ENCODE results near the gene C1orf21. TPM values are rescaled to one million over a fixed set of nuclear protein-coding genes. Genes with fewer than 3 reads are reported as not detected.

Gene C1orf21
- total RNA-seq, 2 experiments from 2014 or later: 8.5 to 9.6 TPM

DNA sequence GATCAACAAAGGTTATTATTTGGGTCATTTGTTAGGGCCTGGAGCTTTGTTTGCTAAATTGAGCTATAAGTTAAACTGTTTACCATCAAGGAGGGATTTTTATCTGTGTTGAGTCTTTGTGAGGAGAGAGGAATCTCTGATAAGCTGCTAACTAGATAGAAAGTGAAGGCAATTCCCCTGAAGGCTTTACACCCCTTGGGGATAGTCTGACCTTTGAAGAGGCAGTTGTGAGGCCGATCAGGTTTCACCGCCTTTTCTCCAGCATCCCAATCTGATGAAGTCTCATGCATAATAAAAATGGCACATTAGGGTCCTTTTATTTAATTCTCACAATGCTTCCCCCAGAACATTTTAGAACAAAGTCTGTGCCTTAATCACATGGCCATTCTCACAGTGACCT lies 21.8 kb downstream of the C1orf21 start:
- no peak for DNase-seq
- H3K36me3 Mint-ChIP-seq: no peaks in the 10 kb centered on the region
- no peaks in the 10 kb centered on the region for H3K4me1 Mint-ChIP-seq
- H3K27me3 Mint-ChIP-seq: peaks cover 5% of the 10 kb centered on the region
- H3K27ac Mint-ChIP-seq: no peak overlapping the region
- ATAC-seq: no peak
- CTCF ChIA-PET: no interaction called here
- H3K4me3 Mint-ChIP-seq: no peak overlapping the region
- H3K9me3 Mint-ChIP-seq (ENCODE audit: low read depth): no peaks in the 10 kb centered on the region

DNA sequence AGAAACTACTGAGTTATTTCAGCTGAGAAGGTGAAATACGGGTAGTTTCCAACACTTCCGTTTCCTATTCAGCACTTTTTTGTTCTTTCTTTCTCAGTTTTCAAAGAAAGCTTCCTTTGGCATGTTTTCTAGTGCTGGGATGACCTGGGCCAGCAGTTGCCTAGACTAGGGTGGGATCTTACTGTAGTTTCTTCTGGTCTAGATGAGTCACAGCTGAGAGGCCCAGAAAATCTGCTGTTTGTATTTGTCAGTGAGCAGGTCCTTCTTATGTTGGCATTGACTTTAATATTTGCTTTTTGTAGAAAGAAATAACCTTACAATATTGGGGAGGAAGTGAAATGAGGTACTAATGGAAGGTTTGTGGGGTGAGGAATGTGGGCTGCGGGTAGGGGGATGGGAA lies 22.2 kb downstream of the C1orf21 start:
- ATAC-seq (no peak), DNase-seq (no peak)
- Mint-ChIP-seq H3K4me1 (no peaks in the 10 kb centered on the region), H3K27ac (no peak overlapping the region), H3K36me3 (no peaks in the 10 kb centered on the region), H3K27me3 (peaks cover 5% of the 10 kb centered on the region), H3K4me3 (no peak overlapping the region), H3K9me3 (ENCODE audit: low read depth) (no peaks in the 10 kb centered on the region)
- CTCF ChIA-PET: no interaction called here

DNA sequence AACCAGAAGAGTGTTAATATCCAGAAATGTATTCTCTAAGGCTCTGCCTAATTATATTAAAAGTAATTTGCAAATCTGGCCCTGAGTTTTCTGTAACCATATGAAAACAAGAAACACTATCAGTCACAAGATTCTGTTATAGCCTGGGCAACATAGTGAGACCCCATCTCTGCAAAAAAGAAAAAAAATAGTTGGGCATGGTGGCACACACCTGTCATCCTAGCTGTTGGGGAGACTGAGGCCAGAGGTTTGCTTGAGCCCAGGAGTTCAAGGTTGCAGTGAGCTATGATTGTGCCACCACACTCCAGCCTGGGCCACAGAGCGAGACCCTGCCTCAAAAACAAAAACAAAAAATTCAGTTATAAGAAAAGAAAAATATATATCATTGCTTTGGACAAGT lies 25.6 kb downstream of the C1orf21 start:
- H3K27me3 Mint-ChIP-seq: peaks cover 13% of the 10 kb centered on the region
- no peaks in the 10 kb centered on the region for H3K9me3 Mint-ChIP-seq (ENCODE audit: low read depth)
- ATAC-seq (no peak), DNase-seq (no peak)
- no peaks in the 10 kb centered on the region for H3K36me3 Mint-ChIP-seq
- no peak overlapping the region for H3K4me3 Mint-ChIP-seq
- no peak overlapping the region for H3K27ac Mint-ChIP-seq
- CTCF ChIA-PET: no interaction called here
- H3K4me1 Mint-ChIP-seq: no peaks in the 10 kb centered on the region

GRCh38 chr1:184416481-184416880 lies 29.7 kb downstream of the C1orf21 start:
- Mint-ChIP-seq H3K27me3 (peaks cover 21% of the 10 kb centered on the region), H3K9me3 (ENCODE audit: low read depth) (no peaks in the 10 kb centered on the region), H3K4me3 (no peak overlapping the region), H3K4me1 (no peaks in the 10 kb centered on the region), H3K36me3 (peaks cover 1% of the 10 kb centered on the region), H3K27ac (no peak overlapping the region)
- no peak for ATAC-seq
- CTCF ChIA-PET: no interaction called here
- no peak for DNase-seq

DNA sequence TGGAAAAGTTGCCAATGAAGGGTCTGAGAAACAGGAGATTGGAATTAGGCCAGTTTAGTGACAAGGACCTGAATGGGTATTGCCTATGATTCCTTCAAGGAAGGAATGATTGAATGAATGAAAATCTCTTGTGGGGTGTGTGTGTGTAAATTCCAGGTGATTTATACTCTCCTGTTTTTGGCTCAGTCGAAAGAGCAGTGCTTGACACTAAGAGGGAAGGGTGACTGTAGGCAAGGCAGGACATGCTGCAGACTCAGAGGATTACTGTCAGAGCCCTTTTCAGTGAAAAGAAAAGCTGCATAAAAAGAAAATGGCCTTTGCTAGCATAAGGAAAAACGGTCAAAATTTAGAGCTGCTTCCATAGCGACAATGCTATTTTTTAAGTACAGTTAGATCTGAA lies 30.1 kb downstream of the C1orf21 start:
- peaks cover 21% of the 10 kb centered on the region for H3K27me3 Mint-ChIP-seq
- CTCF ChIA-PET: no interaction called here

DNA sequence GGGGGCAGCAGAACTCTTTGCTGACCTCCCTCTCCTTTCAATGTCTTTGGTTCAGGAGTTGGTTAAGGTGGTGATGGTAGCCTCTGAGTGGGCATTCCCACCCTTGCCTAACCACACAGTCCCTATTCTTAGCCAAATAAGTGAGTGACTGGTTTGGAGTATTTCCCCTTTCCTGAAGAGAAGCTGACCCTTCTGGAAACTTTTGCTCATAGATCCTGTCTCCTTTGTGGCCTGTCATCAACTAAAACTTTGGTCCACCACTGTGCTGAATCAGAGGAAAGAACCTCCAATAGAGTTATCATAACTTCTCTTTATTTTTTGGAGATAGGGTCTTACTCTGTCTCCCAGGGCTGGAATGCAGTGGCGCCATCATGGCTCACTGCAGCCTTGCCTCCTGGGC lies 31.1 kb downstream of the C1orf21 start:
- no peak overlapping the region for H3K4me3 Mint-ChIP-seq
- H3K27me3 Mint-ChIP-seq: peaks cover 21% of the 10 kb centered on the region
- H3K4me1 Mint-ChIP-seq: no peaks in the 10 kb centered on the region
- ATAC-seq: no peak
- CTCF ChIA-PET: no interaction called here
- H3K27ac Mint-ChIP-seq: no peak overlapping the region
- peaks cover 1% of the 10 kb centered on the region for H3K36me3 Mint-ChIP-seq
- no peak for DNase-seq
- H3K9me3 Mint-ChIP-seq (ENCODE audit: low read depth): no peaks in the 10 kb centered on the region

More for the DNA sequence above, 30.1 kb downstream of the C1orf21 start:
- DNase-seq (no peak), ATAC-seq (no peak)
- H3K36me3 Mint-ChIP-seq: peaks cover 1% of the 10 kb centered on the region
- no peaks in the 10 kb centered on the region for H3K9me3 Mint-ChIP-seq (ENCODE audit: low read depth)
- H3K4me3 Mint-ChIP-seq: no peak overlapping the region
- no peak overlapping the region for H3K27ac Mint-ChIP-seq
- H3K4me1 Mint-ChIP-seq: no peaks in the 10 kb centered on the region

GRCh38 chr1:184418652-184419349 lies 32.0 kb downstream of the C1orf21 start:
- Mint-ChIP-seq H3K27ac (no peak overlapping the region), H3K27me3 (peaks cover 21% of the 10 kb centered on the region), H3K9me3 (ENCODE audit: low read depth) (no peaks in the 10 kb centered on the region), H3K4me1 (no peaks in the 10 kb centered on the region), H3K4me3 (no peak overlapping the region), H3K36me3 (peaks cover 1% of the 10 kb centered on the region)
- DNase-seq: no peak
- no peak for ATAC-seq
- CTCF ChIA-PET: no interaction called here

- Mint-ChIP-seq H3K4me1 (no peaks in the 10 kb centered on the region), H3K9me3 (ENCODE audit: low read depth) (no peaks in the 10 kb centered on the region), H3K36me3 (peaks cover 1% of the 10 kb centered on the region), H3K27ac (no peak overlapping the region), H3K27me3 (peaks cover 20% of the 10 kb centered on the region), H3K4me3 (no peak overlapping the region)
- ATAC-seq (no peak), DNase-seq (no peak)
- CTCF ChIA-PET: no interaction called here
Measured at GRCh38 chr1:184419350-184420161, 32.7 kb downstream of the C1orf21 start.

DNA sequence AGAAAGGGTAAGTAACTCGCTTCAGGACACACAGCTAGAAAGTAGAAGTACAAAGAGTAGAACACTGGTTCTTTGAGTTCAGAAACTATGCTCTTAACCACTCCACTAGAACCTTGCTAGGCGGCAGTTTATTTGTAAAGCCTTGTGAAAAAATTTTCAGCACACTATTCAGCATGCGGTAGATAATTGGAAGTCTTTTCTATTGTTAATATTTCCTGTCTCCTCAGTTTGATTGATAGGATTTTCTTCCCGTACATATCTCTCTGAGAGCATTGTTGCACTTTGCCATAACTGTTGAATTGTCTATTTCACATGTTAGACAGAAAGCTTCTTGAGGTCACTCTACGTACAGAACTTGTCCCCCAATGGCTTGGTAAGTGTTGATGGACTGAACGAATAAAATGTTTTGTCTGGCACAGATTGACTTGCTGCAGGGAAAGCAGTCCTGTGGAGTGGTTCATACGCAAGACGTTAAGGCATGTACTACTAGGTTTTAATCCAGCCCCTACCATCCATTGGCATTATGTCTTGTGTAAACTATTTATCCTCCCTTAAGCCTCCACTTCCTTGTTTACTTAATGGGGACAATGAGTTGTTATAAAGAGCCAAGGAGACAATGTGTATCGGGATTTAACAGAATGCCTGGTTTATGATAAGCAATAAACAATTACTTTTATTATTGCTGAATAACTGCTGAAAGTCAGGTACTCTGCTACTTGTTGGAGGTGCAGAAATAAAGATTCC lies 35.8 kb downstream of the C1orf21 start:
- Mint-ChIP-seq H3K9me3 (ENCODE audit: low read depth) (no peaks in the 10 kb centered on the region), H3K4me3 (no peak overlapping the region), H3K27ac (no peak overlapping the region), H3K4me1 (no peaks in the 10 kb centered on the region), H3K27me3 (peaks cover 13% of the 10 kb centered on the region), H3K36me3 (peaks cover 1% of the 10 kb centered on the region)
- ATAC-seq (no peak), DNase-seq (no peak)
- CTCF ChIA-PET: no interaction called here

DNA sequence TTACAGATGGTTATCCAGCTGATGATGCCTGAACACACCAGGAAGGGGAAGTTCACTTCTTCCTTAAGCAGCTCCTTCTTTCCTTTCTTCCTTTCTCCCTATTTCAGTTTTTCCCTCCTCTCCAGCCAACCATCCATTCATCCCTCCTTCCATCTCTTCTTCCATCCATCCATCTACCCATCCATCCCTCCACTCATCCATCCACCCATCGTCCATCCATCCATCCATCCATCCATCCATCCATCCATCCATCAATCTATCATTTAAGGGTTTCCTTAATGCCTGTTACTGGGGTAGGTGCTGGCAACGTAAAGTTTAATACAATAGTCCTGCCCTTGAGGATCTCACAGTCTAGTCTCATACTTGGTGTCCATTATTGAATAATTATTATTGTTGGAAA lies 36.8 kb downstream of the C1orf21 start:
- Mint-ChIP-seq H3K27me3 (peaks cover 9% of the 10 kb centered on the region), H3K4me3 (no peak overlapping the region), H3K27ac (no peak overlapping the region), H3K36me3 (no peaks in the 10 kb centered on the region), H3K4me1 (no peaks in the 10 kb centered on the region), H3K9me3 (ENCODE audit: low read depth) (no peaks in the 10 kb centered on the region)
- ATAC-seq (no peak), DNase-seq (no peak)
- CTCF ChIA-PET: no interaction called here

DNA sequence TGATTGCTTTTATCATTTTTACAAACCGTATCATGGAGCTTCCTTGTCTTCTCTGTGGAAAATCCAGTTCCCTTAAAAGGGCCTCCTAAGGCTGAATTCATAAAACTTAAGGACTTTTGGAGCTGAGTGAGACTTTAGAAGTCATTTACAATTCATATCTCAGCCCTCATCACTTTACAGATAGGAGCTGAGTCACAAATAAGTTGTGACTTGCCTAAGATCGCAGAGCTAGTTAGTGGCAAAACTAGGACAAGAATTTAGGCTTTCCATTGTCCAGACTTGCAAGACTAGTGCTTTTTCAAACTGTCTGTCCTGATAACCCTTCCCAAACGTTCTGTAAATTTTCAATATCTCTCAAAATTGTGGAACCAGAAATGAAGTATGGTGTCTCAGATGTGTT lies 37.3 kb downstream of the C1orf21 start:
- Mint-ChIP-seq H3K4me3 (no peak overlapping the region), H3K9me3 (ENCODE audit: low read depth) (no peaks in the 10 kb centered on the region), H3K27me3 (peaks cover 5% of the 10 kb centered on the region), H3K36me3 (no peaks in the 10 kb centered on the region), H3K4me1 (no peaks in the 10 kb centered on the region), H3K27ac (no peak overlapping the region)
- CTCF ChIA-PET: no interaction called here
- DNase-seq (no peak), ATAC-seq (no peak)

DNA sequence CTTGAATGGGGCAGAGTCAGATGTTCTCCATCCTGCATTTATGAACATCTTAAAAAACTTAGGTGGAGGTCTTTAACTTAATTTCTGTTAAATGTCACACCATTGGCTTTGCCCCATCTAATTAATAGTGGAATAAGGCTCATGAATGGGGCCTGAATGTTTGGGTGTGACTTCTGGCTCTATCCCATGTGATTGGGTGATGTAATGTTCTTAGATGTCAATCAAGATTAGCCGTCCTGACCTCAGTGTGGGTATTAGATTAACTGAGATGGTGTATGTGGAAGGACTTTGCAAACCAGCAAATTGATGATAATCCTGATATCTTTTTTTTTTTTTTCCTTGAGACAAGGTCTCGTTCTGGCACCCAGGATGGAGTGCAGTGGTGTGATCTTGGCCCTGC lies 38.1 kb downstream of the C1orf21 start:
- H3K27ac Mint-ChIP-seq: no peak overlapping the region
- no peaks in the 10 kb centered on the region for H3K4me1 Mint-ChIP-seq
- no peak overlapping the region for H3K4me3 Mint-ChIP-seq
- no peak for ATAC-seq
- CTCF ChIA-PET: no interaction called here
- no peak for DNase-seq
- no peaks in the 10 kb centered on the region for H3K27me3 Mint-ChIP-seq
- no peaks in the 10 kb centered on the region for H3K36me3 Mint-ChIP-seq
- no peaks in the 10 kb centered on the region for H3K9me3 Mint-ChIP-seq (ENCODE audit: low read depth)

GRCh38 chr1:184425449-184426277 lies 38.8 kb downstream of the C1orf21 start:
- no peak overlapping the region for H3K4me3 Mint-ChIP-seq
- H3K27ac Mint-ChIP-seq: no peak overlapping the region
- H3K4me1 Mint-ChIP-seq: no peaks in the 10 kb centered on the region
- no peaks in the 10 kb centered on the region for H3K36me3 Mint-ChIP-seq
- DNase-seq (no peak), ATAC-seq (no peak)
- CTCF ChIA-PET: no interaction called here
- H3K27me3 Mint-ChIP-seq: no peaks in the 10 kb centered on the region
- H3K9me3 Mint-ChIP-seq (ENCODE audit: low read depth): no peaks in the 10 kb centered on the region
